SIG-M5 treated with dmso at 0.1 percent for 504 hours (cell line): ENCODE results near the gene POLR2H.

Source experiments
- DNase-seq: peaks from one replicate; lab custom pipeline; 2025; ENCODE audit not compliant: unreplicated experiment; lab: John Stamatoyannopoulos, UW

Gene POLR2H

DNA sequence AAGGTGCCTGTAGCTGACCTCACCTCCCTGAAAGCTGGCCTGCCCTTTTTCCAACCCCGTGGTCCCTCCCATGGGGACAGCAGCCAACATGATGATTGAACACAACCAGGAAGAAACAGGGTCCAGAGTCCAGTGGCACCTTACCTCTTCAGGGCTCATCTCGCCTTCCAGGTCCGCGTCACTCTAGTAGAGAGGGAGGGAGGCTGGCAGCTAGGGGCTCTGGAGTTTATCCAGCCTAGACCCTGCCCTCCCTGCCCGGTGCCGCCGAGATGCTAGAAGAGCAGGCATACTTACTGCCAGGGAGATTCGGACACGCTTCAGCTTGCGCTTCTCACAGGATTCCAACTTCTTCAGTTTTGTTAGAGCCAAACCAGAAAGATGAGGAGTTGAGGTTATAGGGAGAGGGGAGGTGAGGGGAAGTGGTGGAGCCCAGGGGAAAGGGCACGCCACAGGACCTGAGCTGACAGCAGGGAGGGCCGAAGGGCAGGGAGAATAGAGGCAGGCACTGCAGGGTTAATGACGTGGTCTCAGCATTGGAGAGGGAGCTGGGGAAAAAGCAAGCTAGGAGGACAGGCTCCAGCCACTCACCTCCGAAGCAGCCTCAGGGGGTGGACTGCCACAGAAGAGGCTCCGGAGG lies 9.2 kb upstream of the POLR2H start:
- DNase-seq, result no peak

DNA sequence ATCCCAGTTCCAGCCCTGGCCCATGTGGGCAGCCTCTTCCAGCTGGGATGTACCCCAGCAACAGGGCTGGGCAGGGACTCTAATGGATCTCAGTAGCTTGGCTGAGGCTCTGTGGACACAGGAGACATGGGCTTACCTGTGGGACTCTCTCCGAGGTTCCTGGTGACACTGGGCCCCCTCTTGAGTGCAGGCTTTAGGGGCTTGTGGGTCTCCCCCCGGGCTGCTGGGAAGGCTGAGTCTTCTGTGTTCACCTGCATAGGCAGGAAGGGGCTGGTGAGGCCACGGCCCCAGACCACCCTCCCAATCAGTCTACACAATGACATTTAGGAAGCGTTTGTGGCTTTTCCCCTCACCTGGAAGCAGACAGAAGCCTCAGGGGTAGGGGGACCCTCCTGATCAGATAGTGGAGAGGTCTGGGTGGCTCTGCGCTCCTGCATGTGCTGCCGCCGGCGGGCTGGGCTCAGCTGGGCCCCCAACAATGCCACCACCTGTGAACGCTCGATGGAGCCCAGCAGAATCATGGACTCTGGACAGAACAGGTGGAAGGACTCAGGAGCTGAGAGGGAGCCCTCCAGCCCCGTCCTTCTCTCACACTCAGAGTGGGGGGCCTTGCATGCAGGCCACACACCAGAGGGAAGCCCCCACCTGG lies 8.5 kb upstream of the POLR2H start:
- DNase-seq, result no peak

- no peak for DNase-seq
These were observed 8.0 kb upstream of the POLR2H start for GRCh38 chr3:184353546-184353941.

DNA sequence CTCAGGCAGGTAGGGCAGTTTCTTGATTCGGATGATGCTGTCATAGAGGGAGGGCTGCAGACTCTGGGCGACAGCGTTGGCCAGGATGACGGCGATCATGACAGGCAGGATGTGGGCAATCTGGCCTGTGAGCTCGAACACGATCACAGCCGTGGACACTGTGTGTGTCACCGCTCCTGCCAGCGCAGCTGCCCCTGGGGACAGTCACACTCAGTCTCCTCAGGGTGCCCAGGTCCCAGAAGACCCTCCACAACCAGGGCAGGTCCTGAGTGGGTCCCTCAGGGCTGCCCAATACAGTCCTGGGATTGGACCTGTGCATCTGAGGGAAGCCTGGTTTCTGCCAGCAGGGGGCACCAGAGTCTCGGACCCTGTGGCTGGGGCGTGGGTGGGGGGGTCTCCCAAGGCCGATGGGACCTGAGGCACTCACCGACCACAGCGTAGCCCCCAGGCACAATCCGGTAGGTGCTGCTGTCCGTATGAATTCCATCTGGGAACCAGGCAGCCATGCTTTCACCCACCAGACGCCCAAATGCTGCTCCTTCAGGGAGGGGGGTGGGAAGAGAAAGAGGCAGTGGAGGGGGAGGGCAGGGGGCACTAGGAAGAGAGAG lies 7.3 kb upstream of the POLR2H start:
- DNase-seq, result peak; percentile 13

DNA sequence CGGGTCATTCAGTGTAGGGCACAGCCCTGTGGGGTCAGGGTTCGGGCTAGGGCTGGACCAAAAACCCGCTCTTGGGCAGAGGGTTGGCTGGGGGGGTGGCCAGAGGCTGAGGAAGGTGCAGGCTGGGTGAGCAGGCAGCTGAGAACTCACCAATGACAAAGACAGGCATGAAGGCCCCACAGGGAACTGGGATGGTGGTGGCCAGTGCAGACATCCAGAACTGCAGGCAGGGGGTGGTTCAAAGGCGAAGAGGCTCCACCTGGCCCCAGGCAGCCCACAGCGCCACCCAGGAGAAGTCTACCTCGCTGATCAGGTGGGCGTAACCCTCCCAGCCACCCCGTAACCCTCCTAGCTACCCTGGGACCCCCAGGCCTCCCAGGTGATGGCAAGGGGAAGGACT lies 6.8 kb upstream of the POLR2H start:
- no peak for DNase-seq

- DNase-seq, result no peak
These were observed 6.1 kb upstream of the POLR2H start for GRCh38 chr3:184355261-184356040.

DNA sequence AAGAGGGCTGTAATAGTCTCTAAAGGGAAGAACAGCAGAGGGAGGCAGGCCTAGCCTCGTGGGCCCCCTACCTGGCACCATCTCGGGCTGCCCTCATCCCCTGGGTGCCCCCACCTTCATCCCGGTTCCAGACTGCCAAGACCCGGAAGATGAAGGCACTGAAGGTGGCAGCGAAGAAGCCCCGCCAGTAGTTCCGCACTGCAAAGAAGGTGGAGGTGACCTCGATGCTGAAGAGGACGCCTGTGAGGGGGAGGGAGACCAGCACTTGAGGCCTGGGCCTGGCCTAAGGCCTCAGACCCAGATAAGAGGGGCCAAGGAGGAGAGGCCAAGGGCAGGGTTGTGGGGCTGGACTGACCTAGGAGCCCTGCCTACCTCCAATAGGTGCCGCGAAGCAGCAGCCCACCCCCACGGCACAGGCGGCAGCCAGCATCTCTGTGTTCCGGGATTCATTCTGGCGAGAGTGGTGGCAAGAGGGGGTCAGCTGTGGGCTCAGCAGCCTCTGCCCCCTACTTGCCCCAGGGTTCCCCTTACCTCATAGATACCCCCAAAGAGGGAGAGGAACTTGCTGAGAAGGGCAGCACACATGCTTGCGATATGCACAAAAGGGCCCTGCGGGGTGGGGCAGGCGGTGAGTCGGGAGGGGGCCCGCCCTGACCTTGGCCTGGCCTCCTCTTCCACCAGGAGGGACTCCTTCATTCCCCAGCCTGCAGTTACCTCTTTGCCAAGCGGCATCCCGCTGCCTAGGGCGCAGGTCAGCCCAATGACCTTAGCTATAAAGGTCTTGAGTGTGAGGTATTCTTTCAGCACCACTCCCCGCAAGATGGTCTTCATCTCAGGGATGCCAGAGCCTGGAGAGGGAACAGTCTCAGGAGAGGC lies 4.0 kb upstream of the POLR2H start:
- no peak for DNase-seq

DNA sequence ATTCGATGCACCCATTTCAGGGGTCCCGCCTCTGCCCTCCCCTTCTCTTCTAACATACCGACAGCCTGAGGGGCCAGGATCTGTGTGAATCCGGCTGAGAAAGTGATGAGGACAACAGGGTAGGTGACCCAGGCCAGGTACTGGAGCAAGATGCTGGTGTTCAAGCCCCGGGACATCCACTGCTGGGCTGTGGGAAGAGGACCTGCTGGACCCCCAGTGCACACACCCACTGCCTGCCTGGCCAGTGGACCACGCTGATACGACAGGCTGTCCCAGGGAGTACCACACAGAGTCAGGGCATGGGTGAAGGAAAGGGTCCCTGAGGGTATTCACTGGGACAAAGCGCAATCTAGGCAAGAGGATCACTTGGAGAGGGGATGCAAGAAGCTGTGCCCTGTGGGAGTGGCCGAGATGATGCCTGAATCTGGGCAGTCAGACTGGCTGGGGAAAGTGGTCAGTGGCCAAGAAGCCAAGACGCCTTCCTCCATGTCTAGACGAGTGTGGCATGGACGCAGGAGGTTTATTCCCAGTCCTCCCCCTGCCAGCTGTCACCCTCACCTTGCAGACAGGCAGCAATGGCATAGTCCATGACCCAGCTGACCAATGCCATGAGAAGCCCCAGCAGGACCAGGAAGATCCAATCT lies 3.3 kb upstream of the POLR2H start:
- DNase-seq, result no peak

DNA sequence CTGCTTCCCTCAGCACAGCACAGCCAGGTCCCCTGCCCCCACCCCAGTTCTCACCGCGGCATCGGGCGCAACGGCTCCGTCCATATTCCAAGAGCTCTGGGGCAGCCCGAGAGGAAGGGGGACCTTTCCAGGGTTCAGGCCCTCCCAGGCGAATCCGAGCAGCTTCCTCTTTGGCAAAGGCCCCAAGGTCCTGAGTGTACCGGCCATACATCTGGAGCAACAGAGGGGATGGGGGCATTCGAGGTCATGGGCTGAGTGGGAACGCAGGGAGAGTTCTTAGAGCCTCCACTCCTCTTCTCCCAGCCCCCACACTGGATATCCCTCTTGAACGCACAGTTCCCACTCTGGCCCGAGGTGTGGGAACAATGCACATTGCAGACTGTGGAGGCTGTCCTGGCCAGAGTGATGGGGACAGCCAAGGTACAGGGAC lies 2.6 kb upstream of the POLR2H start:
- no peak for DNase-seq

GRCh38 chr3:184359610-184360009 lies 1.9 kb upstream of the POLR2H start:
- DNase-seq, result no peak

DNA sequence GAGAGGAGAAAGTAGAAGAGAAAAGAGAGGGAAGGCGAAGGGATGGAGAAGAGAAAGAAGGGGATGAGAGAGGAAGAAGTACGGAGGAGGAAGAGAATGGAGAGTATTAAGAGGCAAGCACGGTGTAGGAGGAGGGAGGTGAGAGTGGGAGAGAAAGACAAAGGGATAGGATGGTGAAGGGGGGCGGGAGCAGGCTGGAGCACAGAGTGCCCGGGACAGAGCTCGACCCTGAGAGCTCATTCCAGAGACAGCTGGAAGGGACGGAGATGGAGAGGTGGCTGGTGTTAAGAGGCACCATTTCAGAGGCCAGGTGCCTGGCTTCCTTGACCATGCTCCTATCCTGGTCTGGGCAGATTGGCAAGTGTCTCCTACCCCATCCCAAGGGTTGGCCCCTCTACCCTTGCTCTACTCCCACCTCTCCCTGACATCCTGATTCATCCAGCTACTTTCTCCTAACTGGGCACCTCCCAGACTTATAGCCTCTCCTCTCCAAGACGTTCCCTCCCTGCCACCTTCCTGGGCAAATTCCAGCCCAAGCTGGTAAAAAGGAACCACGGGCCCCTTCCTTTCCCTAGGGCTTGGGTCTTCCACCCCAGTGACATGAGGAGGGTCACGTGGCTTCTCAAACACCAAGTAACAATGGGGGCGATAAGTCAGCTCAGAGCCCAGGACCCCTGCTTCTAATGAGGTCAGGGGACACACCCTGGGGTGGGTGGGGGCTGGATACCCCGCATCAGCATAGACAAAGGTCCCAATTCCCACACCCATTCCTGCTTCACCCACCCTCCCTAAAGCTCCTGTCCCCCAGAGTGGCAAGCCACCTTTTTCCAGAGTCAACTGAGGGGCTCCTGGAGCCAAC lies 1.2 kb upstream of the POLR2H start:
- no peak for DNase-seq

DNA sequence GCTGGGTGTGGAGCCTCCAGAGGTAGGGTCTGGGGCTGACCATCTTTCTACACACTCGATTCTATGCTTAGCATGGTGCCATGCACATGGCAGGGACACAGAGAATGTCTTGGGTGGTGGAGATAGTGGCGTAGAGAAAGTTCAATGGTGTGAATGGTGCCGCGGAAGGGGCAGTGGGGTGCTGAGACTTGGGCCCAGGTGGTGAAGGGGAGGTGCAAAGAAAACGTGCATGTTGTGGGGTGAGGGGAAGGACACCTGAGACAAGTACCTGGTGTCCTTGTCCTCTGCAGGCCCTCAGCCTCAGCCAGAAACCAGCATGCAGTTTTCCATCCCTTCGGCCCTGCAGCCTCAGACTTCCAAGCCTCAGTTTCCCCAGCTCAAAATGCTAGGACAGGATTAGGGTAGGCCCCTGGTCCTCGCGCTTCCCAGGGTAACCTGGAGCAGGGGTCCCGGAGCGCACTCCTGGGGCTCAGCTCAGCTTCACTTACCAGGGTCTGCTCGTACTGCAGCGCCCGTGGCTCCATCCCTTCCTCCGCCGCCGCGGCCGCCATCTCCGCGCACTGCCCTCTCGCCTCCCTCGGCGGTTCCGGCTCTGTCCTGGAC lies 480 bp upstream of the POLR2H start:
- DNase-seq, result no peak

DNA sequence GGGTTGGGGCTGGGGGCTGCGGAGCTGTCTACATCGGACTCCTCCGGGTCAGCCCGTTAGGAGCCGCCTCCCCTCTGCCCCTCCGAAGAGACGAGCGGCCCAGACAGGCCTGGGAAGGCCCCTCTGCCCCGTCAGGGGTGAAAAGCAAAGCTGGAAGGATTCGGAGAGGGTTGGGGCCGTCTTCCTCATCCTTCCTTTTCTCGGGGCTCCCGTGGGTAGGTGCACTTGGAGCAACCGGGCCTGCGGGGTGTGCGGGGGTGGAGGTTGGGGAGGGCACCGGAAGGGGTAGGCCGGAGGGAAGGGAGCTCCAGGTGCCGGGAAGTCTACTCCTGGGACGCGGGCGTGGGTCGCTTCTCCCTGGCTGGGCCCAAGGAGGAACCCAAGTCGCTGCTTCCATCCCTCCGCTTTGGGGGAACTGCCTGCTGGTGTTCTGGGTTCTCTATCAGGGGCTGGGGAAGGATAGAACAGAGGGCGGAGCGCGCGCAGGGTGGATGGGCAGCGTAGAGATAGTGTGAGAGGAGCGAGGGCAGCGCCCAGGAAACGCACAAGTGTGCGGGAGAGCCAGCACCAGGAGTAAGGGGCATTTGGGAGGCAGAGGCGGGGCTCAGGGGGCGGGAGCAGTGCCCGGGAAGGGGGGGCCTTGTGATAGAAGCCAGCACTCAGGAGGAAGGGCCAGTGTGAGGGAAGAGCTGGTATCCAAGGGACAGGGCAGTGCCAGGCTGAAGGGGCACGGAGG lies 590 bp downstream of the POLR2H start:
- peak; percentile 69 for DNase-seq

GRCh38 chr3:184362668-184363546 lies 1.4 kb downstream of the POLR2H start:
- DNase-seq, result peak; percentile 99

GRCh38 chr3:184366619-184367289 lies 5.2 kb downstream of the POLR2H start:
- peak; percentile 17 for DNase-seq

DNA sequence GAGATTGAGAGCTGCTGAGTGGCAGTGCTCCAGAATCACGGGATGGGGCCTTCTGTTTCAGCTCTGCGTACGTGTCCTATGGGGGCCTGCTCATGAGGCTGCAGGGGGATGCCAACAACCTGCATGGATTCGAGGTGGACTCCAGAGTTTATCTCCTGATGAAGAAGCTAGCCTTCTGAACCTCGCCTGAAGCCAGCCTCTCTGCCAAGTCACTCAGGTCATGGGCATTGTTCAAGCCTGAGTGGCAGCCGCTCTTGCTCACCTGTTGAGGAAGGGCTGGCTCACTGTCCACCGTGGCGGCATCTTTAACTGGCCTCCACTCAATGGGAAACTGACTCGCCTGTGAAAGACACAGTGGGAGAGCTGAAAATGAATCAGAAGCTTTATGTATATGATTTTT lies 6.6 kb downstream of the POLR2H start:
- DNase-seq, result no peak
